Caki2 (cell line): ENCODE measurements around the gene MAPK8IP3. TPM values are rescaled to one million over a fixed set of nuclear protein-coding genes. Genes with fewer than 3 reads are reported as not detected.

ENCODE experiments used
- DNase-seq: peaks from one replicate; pipeline ENCODE4 v3.0.0-alpha.2; 2015; ENCODE audit warnings: low read depth
- in situ Hi-C: cut with HindIII; loops from 2 replicates; pipeline ENCODE4 v1.10.0; 2016; ENCODE audit warnings: low sequenced_read_pairs, low pct_unique_long_range_greater_than_20kb, mixed read lengths
- total RNA-seq: library from RNA; depleted of rRNA; stranded (reverse); fragments of >200 nt; shearing (Covaris generic); gene quantifications from 2 replicates; pipeline ENCODE4 v1.2.3, GENCODE V29; 2014; ENCODE audit warnings: low replicate concordance; rRNA removed

The MAPK8IP3 gene
- total RNA-seq, 1 experiment from 2014 or later: 13.8 TPM

GRCh38 chr16:1809281-1809801 lies 103.3 kb downstream of the MAPK8IP3 start:
- DNase-seq: no peak
- in situ Hi-C loops: no loop called here

- in situ Hi-C loops: no loop called here
- no peak for DNase-seq
Observed at GRCh38 chr16:1810106-1810505, 104.1 kb downstream of the MAPK8IP3 start.

- in situ Hi-C loops: no loop called here
- DNase-seq: no peak
Observed at GRCh38 chr16:1810536-1810935, 104.5 kb downstream of the MAPK8IP3 start.

GRCh38 chr16:1812732-1813163 lies 106.8 kb downstream of the MAPK8IP3 start:
- in situ Hi-C loops: no loop called here
- DNase-seq: no peak

- in situ Hi-C loops: no loop called here
- DNase-seq: no peak
Observed at GRCh38 chr16:1815461-1815860, 109.5 kb downstream of the MAPK8IP3 start.

GRCh38 chr16:1816396-1817275 lies 110.6 kb downstream of the MAPK8IP3 start:
- in situ Hi-C loops: no loop called here
- DNase-seq: no peak

GRCh38 chr16:1817276-1817589 lies 111.2 kb downstream of the MAPK8IP3 start:
- in situ Hi-C loops: no loop called here
- no peak for DNase-seq

GRCh38 chr16:1817716-1818115 lies 111.7 kb downstream of the MAPK8IP3 start:
- in situ Hi-C loops: no loop called here

GRCh38 chr16:1818204-1818872 lies 112.3 kb downstream of the MAPK8IP3 start:
- in situ Hi-C loops: no loop called here
- no peak for DNase-seq

More at GRCh38 chr16:1817716-1818115, 111.7 kb downstream of the MAPK8IP3 start:
- no peak for DNase-seq

- in situ Hi-C loops: no loop called here
- DNase-seq: no peak
Observed at GRCh38 chr16:1818873-1819525, 113.0 kb downstream of the MAPK8IP3 start.

- in situ Hi-C loops: no loop called here
- no peak for DNase-seq
Observed at GRCh38 chr16:1819611-1820010, 113.6 kb downstream of the MAPK8IP3 start.

Other genes starting within 250 kb of the MAPK8IP3 start
- gene CLCN7, start 231.2 kb upstream of the MAPK8IP3 start, total RNA-seq: 221 and 247 TPM in 2 replicates
- gene PTX4, start 217.3 kb upstream of the MAPK8IP3 start, total RNA-seq: not detected in 2 replicates
- 77.2 and 81.8 TPM in 2 replicates for gene TELO2, start 212.8 kb upstream of the MAPK8IP3 start, total RNA-seq
- not detected in 2 replicates for gene TMEM204, start 172.5 kb upstream of the MAPK8IP3 start, total RNA-seq
- 34.1 and 57.5 TPM in 2 replicates for gene IFT140, start 94.1 kb upstream of the MAPK8IP3 start, total RNA-seq
- gene CRAMP1, start 93.8 kb upstream of the MAPK8IP3 start, total RNA-seq: 4.1 TPM in 2 replicates
- gene JPT2, start 27.9 kb upstream of the MAPK8IP3 start, total RNA-seq: 257 and 290 TPM in 2 replicates
- 218 and 272 TPM in 2 replicates for gene NME3, start 65.3 kb downstream of the MAPK8IP3 start, total RNA-seq
- 3.5 and 8.9 TPM in 2 replicates for gene EME2, start 66.6 kb downstream of the MAPK8IP3 start, total RNA-seq
- 434 and 458 TPM in 2 replicates for gene MRPS34, start 66.9 kb downstream of the MAPK8IP3 start, total RNA-seq
- gene SPSB3, start 76.4 kb downstream of the MAPK8IP3 start, total RNA-seq: 87.3 and 107 TPM in 2 replicates
- gene NUBP2, start 76.8 kb downstream of the MAPK8IP3 start, total RNA-seq: 233 and 346 TPM in 2 replicates
- gene IGFALS, start 87.5 kb downstream of the MAPK8IP3 start, total RNA-seq: not detected in 2 replicates
- 205 and 219 TPM in 2 replicates for gene HAGH, start 120.6 kb downstream of the MAPK8IP3 start, total RNA-seq
- 120 and 169 TPM in 2 replicates for gene FAHD1, start 121.0 kb downstream of the MAPK8IP3 start, total RNA-seq
- 41.4 and 49.6 TPM in 2 replicates for gene MEIOB, start 166.0 kb downstream of the MAPK8IP3 start, total RNA-seq
- gene HS3ST6, start 212.2 kb downstream of the MAPK8IP3 start, total RNA-seq: not detected in 2 replicates
- gene MSRB1, start 237.0 kb downstream of the MAPK8IP3 start, total RNA-seq: 275 and 288 TPM in 2 replicates
- not detected in 2 replicates for gene RPL3L, start 248.5 kb downstream of the MAPK8IP3 start, total RNA-seq